ENCODE data around the gene SRM. TPM values are rescaled to one million over a fixed set of nuclear protein-coding genes. Genes with fewer than 3 reads are reported as not detected.
A peak's percentile ranks its signal among the peaks of the same experiment; 100 is the strongest.

SRM gene
- polyA plus RNA-seq, 3 donors = 23.2 to 43.2 (median 37.6) TPM

DNA sequence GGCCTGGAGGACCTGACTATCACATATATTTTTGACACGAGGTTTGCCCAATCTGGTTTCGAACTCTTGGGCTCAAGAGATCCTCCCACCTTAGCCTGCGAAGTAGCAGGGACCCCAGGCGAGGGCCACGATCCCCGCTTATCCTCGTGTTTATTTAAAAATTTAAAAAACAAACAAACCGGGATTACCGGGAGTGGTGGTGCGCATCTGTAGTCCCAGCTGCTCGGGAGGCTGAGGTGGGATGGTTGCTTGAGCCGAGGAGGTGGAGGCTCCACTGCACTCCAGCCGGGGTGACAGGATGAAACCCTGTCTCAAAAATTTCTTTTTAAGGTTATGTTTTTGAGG, 40.3 kb upstream of the SRM start:
- TF ChIP-seq, protein P1, sequence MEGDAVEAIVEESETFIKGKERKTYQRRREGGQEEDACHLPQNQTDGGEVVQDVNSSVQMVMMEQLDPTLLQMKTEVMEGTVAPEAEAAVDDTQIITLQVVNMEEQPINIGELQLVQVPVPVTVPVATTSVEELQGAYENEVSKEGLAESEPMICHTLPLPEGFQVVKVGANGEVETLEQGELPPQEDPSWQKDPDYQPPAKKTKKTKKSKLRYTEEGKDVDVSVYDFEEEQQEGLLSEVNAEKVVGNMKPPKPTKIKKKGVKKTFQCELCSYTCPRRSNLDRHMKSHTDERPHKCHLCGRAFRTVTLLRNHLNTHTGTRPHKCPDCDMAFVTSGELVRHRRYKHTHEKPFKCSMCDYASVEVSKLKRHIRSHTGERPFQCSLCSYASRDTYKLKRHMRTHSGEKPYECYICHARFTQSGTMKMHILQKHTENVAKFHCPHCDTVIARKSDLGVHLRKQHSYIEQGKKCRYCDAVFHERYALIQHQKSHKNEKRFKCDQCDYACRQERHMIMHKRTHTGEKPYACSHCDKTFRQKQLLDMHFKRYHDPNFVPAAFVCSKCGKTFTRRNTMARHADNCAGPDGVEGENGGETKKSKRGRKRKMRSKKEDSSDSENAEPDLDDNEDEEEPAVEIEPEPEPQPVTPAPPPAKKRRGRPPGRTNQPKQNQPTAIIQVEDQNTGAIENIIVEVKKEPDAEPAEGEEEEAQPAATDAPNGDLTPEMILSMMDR (IDR thresholded peaks at IDR 0.05) = no peak
- peaks cover 20 to 30% of the 10 kb centered on the region in 2 donors for H3K36me3 ChIP-seq (replicated peaks in 1 of 2; ENCODE audit: control insufficient read depth in 1 of 2, insufficient read depth in 2 of 2, low read length in 2 of 2)
- H3K9me3 ChIP-seq (replicated peaks in 1 of 2; ENCODE audit: control insufficient read depth in 1 of 2, insufficient read depth in 1 of 2, low read length in 2 of 2) = no peaks in the 10 kb centered on the region
- no peaks in the 10 kb centered on the region for H3K27me3 Mint-ChIP-seq (ENCODE audit: low read depth in 3 of 3)
- peak overlapping the region; percentile 89 to 96 for H3K4me3 Mint-ChIP-seq
- peak overlapping the region; percentile 99 for H2AFZ ChIP-seq (ENCODE audit: insufficient read depth, low read depth, low read length, poor library complexity, severe bottlenecking)
- H3K27me3 ChIP-seq (ENCODE audit: control insufficient read depth in 2 of 2, insufficient read depth in 2 of 2, low read length in 2 of 2) = no peaks in the 10 kb centered on the region
- H3K4me3 ChIP-seq (replicated peaks in 1 of 3; ENCODE audit: low read depth in 2 of 3, low read length in 3 of 3) = peak overlapping the region; percentile 91 to 96 (median 96)
- H3K36me3 Mint-ChIP-seq = peaks cover 9 to 26% of the 10 kb centered on the region in 2 donors
- peaks cover 23% of the 10 kb centered on the region for H3K79me2 ChIP-seq (ENCODE audit: insufficient read depth, low read length)
- peak overlapping the region in 1 of 2 donors; percentile 87 for H3K27ac ChIP-seq (ENCODE audit: low read depth in 1 of 2, low read length in 2 of 2)
- WGBS (ENCODE audit: insufficient coverage) = 77% methylated on average over 13 of the region's 13 CpGs
- peak overlapping the region; percentile 97 for H3K9ac ChIP-seq (ENCODE audit: insufficient read depth, low read length, poor library complexity, severe bottlenecking)
- peaks cover 9% of the 10 kb centered on the region for H3K4me1 Mint-ChIP-seq
- peak overlapping the region; percentile 59 to 93 (median 89) for H3K27ac Mint-ChIP-seq
- H4K20me1 ChIP-seq (ENCODE audit: insufficient read depth, low read length) = no peaks in the 10 kb centered on the region
- H3K9me3 Mint-ChIP-seq = no peaks in the 10 kb centered on the region
- H3K4me2 ChIP-seq (replicated peaks; ENCODE audit: extremely low read depth, low read length, poor library complexity, severe bottlenecking) = peak overlapping the region; percentile 70
- H3K4me1 ChIP-seq (ENCODE audit: control insufficient read depth in 1 of 2, insufficient read depth in 2 of 2, low read length in 2 of 2) = peaks cover 12 to 15% of the 10 kb centered on the region in 2 donors
- DNase-seq = no peak
- intact Hi-C loops (cut with micrococcal nuclease) = loop anchor here in 1 of 2 donors (10.0 kb wide), 1 partner anchor 155 kb away; no protein-coding TSS in a partner anchor

DNA sequence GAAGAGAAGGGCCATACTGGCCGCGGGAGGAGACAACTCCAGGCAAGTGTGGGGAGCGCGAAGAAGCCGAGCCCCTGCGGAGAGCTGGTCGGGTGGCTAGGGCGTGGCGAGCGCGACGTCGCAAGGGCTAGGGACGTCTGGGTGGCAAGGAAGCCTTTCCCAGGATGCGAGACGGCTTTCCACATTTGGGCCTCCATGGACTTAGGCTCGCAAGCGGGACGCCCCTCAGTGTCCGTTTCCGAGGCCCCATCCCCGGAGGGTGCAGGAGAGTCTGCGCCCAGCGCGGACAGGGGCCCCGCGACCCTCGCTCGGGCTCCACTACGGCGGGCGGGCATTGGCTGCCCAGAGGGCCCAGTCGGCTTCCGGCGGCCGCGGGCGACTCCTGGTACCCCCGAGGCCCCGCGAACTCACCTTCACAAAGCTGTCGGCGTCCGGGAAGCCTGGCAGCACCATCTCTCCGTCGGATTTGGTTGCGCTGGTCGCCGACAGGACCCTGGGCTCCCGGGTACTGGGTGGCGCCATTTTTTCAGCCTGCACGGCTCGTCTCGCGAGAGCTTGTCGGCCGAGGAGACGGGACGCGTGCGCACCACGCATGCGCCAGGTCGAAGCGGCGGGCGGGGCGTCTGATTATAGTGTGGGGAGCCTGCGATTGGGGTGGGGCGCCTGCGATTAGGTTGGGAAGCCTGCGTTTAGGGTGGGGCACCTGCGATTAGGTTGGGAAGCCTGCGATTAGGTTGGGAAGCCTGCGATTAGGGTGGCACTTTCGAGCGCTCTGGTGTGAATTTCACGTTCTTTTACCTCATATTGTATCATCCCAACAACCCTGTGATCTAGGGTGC, 39.7 kb upstream of the SRM start, which contains the start of gene EXOSC10:
Gene EXOSC10 (minus strand): TSS at position 560 of the 839 bp plus-strand sequence. CDS start 38 bp downstream, at position 522.
- Histone ChIP-seq H3K4me2 (replicated peaks; ENCODE audit: extremely low read depth, low read length, poor library complexity, severe bottlenecking) (peak within 1 kb of the TSS; percentile 70), H3K4me3 (replicated peaks in 1 of 3; ENCODE audit: low read depth in 2 of 3, low read length in 3 of 3) (peak within 1 kb of the TSS; percentile 91 to 96 (median 96)), H3K9me3 (replicated peaks in 1 of 2; ENCODE audit: control insufficient read depth in 1 of 2, insufficient read depth in 1 of 2, low read length in 2 of 2) (no peaks in the 10 kb centered on the region), H3K9ac (ENCODE audit: insufficient read depth, low read length, poor library complexity, severe bottlenecking) (peak within 1 kb of the TSS; percentile 97), H3K79me2 (ENCODE audit: insufficient read depth, low read length) (peaks cover 23% of the 10 kb centered on the region), H3K4me1 (ENCODE audit: control insufficient read depth in 1 of 2, insufficient read depth in 2 of 2, low read length in 2 of 2) (peaks cover 12 to 15% of the 10 kb centered on the region in 2 donors), H3K36me3 (replicated peaks in 1 of 2; ENCODE audit: control insufficient read depth in 1 of 2, insufficient read depth in 2 of 2, low read length in 2 of 2) (peaks cover 24 to 35% of the 10 kb centered on the region in 2 donors), H4K20me1 (ENCODE audit: insufficient read depth, low read length) (no peaks in the 10 kb centered on the region), H3K27ac (ENCODE audit: low read depth in 1 of 2, low read length in 2 of 2) (peak within 1 kb of the TSS; percentile 20 to 87), H3K27me3 (ENCODE audit: control insufficient read depth in 2 of 2, insufficient read depth in 2 of 2, low read length in 2 of 2) (no peaks in the 10 kb centered on the region), H2AFZ (ENCODE audit: insufficient read depth, low read depth, low read length, poor library complexity, severe bottlenecking) (peak within 1 kb of the TSS; percentile 99)
- WGBS (ENCODE audit: insufficient coverage) = under 1% methylated on average over 63 of the region's 78 CpGs
- intact Hi-C loops (cut with micrococcal nuclease) = loop anchor here (5.0 to 10.0 kb wide), 3 partner anchors 82 to 165 kb away; partner anchors contain the start of gene MTOR (in 1 of the 2)
- peak; percentile 84 to 90 (median 85) for DNase-seq
- no peaks in the 10 kb centered on the region for H3K27me3 Mint-ChIP-seq (ENCODE audit: low read depth in 3 of 3)
- peaks cover 9% of the 10 kb centered on the region for H3K4me1 Mint-ChIP-seq
- peak within 1 kb of the TSS; percentile 89 to 96 for H3K4me3 Mint-ChIP-seq
- TF ChIP-seq, protein P1 (IDR thresholded peaks at IDR 0.05) = no peak
- H3K27ac Mint-ChIP-seq = peak within 1 kb of the TSS; percentile 81 to 93 (median 89)
- no peaks in the 10 kb centered on the region for H3K9me3 Mint-ChIP-seq
- H3K36me3 Mint-ChIP-seq = peaks cover 10 to 32% of the 10 kb centered on the region in 2 donors

Measured in CD14-positive monocyte (primary cell).